ENCODE results near the gene UGT1A6.

DNA sequence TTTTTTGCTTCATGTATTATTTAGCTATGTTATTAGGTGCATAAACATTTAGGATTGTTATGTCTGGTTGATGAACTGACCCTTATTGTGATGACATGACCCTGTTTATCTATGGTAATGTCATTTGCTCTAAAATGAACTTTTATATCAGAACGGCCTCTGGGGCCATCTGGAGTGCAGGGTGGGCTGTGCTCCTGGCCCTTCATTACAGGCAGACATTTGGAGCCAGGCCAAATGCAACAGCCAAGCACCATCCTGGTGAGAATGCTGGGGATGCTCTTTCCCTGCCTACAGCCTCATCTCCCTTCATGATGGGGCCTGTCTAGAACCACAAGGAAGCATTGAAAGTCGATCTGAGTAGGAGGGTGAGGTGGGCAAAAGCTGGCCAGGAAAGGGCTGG is 123.6 kb downstream of the UGT1A6 start:
- TF ChIP-seq, protein P1, sequence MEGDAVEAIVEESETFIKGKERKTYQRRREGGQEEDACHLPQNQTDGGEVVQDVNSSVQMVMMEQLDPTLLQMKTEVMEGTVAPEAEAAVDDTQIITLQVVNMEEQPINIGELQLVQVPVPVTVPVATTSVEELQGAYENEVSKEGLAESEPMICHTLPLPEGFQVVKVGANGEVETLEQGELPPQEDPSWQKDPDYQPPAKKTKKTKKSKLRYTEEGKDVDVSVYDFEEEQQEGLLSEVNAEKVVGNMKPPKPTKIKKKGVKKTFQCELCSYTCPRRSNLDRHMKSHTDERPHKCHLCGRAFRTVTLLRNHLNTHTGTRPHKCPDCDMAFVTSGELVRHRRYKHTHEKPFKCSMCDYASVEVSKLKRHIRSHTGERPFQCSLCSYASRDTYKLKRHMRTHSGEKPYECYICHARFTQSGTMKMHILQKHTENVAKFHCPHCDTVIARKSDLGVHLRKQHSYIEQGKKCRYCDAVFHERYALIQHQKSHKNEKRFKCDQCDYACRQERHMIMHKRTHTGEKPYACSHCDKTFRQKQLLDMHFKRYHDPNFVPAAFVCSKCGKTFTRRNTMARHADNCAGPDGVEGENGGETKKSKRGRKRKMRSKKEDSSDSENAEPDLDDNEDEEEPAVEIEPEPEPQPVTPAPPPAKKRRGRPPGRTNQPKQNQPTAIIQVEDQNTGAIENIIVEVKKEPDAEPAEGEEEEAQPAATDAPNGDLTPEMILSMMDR (IDR thresholded peaks at IDR 0.05; ENCODE audit: low read length), result no peak
- no peak for TF ChIP-seq EZH2 (IDR thresholded peaks at IDR 0.05; ENCODE audit: borderline replicate concordance, low read length)
